Astrocyte (in vitro differentiated cells and primary cell): ENCODE data around the gene POU3F3. TPM values are rescaled to one million over a fixed set of nuclear protein-coding genes. Genes with fewer than 3 reads are reported as not detected.

Experiments
- DNase-seq: peaks from one replicate; pipeline ENCODE4 v3.0.0-alpha.2; 2010; ENCODE audit warnings: low read depth
- FAIRE-seq: peaks from 2 replicates; lab custom pipeline; 2011; peaks lifted over from hg19 to GRCh38; lab: Jason Lieb, UNC
- H2AFZ ChIP-seq: 2 replicates; pipeline ENCODE4 v1.6.0; 2012; ENCODE audit warnings: low read depth, low read length, inconsistent platforms
- H3K27ac ChIP-seq: 2 replicates; pipeline ENCODE4 v1.5.1; 2011; ENCODE audit warnings: low read depth, low read length, inconsistent platforms
- H3K27me3 ChIP-seq: 2 replicates; pipeline ENCODE4 v1.6.0; 2011; ENCODE audit warnings: low read length, inconsistent platforms; ENCODE audit not compliant: insufficient read depth
- H3K36me3 ChIP-seq: 2 replicates; pipeline ENCODE4 v1.5.1; 2011; ENCODE audit warnings: low read length, inconsistent platforms; ENCODE audit not compliant: insufficient read depth
- H3K4me1 ChIP-seq: 2 replicates; pipeline ENCODE4 v1.5.1; 2011; ENCODE audit warnings: low read length, inconsistent platforms; ENCODE audit not compliant: insufficient read depth
- H3K4me2 ChIP-seq: 2 replicates; pipeline ENCODE4 v1.6.0; 2012; ENCODE audit warnings: low read length, inconsistent platforms
- H3K4me3 ChIP-seq: 2 replicates; pipeline ENCODE4 v1.5.1; 2011; ENCODE audit warnings: low read depth, mild to moderate bottlenecking, low read length, inconsistent platforms; ENCODE audit not compliant: insufficient read depth
- H3K79me2 ChIP-seq: 2 replicates; pipeline ENCODE4 v1.6.0; 2012; ENCODE audit warnings: mild to moderate bottlenecking, low read length, inconsistent platforms; ENCODE audit not compliant: insufficient read depth
- H3K9ac ChIP-seq: 2 replicates; pipeline ENCODE4 v1.6.0; 2012; ENCODE audit warnings: mild to moderate bottlenecking, low read length, inconsistent platforms
- H3K9me3 ChIP-seq: 2 replicates; pipeline ENCODE4 v1.5.1; 2012; ENCODE audit warnings: low read depth, mild to moderate bottlenecking, low read length, inconsistent platforms; ENCODE audit not compliant: insufficient read depth
- H4K20me1 ChIP-seq: 2 replicates; pipeline ENCODE4 v1.6.0; 2012; ENCODE audit warnings: low read length, inconsistent platforms; ENCODE audit not compliant: insufficient read depth
- H3K27ac Mint-ChIP-seq: one replicate; pipeline ENCODE4 v1.8.0; 2021; ENCODE audit warnings: mild to moderate bottlenecking, mixed read lengths; ENCODE audit not compliant: unreplicated experiment
- H3K27me3 Mint-ChIP-seq: one replicate; pipeline ENCODE4 v1.8.0; 2021; ENCODE audit warnings: low read depth, mixed read lengths; ENCODE audit not compliant: unreplicated experiment
- H3K36me3 Mint-ChIP-seq: one replicate; pipeline ENCODE4 v1.8.0; 2021; ENCODE audit warnings: low read depth, mixed read lengths; ENCODE audit not compliant: unreplicated experiment
- H3K4me1 Mint-ChIP-seq: one replicate; pipeline ENCODE4 v1.8.0; 2021; ENCODE audit warnings: low read depth, mixed read lengths; ENCODE audit not compliant: unreplicated experiment
- H3K4me3 Mint-ChIP-seq: one replicate; pipeline ENCODE4 v1.8.0; 2021; ENCODE audit warnings: mild to moderate bottlenecking, moderate library complexity, mixed read lengths; ENCODE audit not compliant: unreplicated experiment
- H3K9me3 Mint-ChIP-seq: one replicate; pipeline ENCODE4 v1.8.0; 2021; ENCODE audit warnings: mild to moderate bottlenecking, mixed read lengths; ENCODE audit not compliant: unreplicated experiment
- EZH2 ChIP-seq: IDR thresholded peaks from 2 replicates; pipeline ENCODE4 v1.6.1; 2012; ENCODE audit warnings: mild to moderate bottlenecking, low read length, inconsistent platforms; ENCODE audit not compliant: insufficient read depth
- total RNA-seq: library from RNA; stranded (reverse); gene quantifications from 2 replicates; pipeline ENCODE4 v1.2.1, GENCODE V29; 2021
- TF ChIP-seq, protein P1 (sequence below): IDR thresholded peaks from 2 replicates; pipeline ENCODE4 v1.5.1; 2011; ENCODE audit warnings: low read depth, mild to moderate bottlenecking, inconsistent platforms, low read length, moderate library complexity; ENCODE audit not compliant: insufficient read depth

POU3F3 gene
- total RNA-seq, 1 donor from 2014 or later: 0.09 TPM

DNA sequence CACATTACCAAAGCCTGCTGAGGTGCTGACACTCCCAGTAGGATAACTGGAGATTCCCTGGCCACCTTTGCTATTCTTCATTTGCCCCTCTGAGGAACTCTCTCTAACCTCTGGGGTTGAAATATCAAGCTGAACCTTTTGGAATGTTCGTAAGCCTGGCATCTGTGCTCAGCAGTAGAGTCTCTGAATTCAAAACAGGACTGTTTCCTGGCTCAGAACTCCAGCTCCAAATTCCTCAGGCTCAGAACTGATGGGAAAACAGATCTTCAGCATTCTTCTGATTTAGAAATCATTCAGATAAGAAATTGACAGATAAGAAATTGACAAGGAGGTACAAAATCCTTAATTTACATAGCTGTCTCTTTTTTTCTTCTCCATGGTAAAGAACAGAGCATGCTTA lies 22.2 kb upstream of the POU3F3 start:
- H3K4me3 Mint-ChIP-seq: no peak overlapping the region
- no peak overlapping the region for H3K27ac ChIP-seq
- no peaks in the 10 kb centered on the region for H3K4me1 Mint-ChIP-seq
- H3K27ac Mint-ChIP-seq: no peak overlapping the region
- H3K36me3 Mint-ChIP-seq: no peaks in the 10 kb centered on the region
- FAIRE-seq: no peak
- no peaks in the 10 kb centered on the region for H3K79me2 ChIP-seq
- no peak for DNase-seq
- H2AFZ ChIP-seq: no peak overlapping the region
- TF ChIP-seq EZH2: no peak
- TF ChIP-seq, protein P1, sequence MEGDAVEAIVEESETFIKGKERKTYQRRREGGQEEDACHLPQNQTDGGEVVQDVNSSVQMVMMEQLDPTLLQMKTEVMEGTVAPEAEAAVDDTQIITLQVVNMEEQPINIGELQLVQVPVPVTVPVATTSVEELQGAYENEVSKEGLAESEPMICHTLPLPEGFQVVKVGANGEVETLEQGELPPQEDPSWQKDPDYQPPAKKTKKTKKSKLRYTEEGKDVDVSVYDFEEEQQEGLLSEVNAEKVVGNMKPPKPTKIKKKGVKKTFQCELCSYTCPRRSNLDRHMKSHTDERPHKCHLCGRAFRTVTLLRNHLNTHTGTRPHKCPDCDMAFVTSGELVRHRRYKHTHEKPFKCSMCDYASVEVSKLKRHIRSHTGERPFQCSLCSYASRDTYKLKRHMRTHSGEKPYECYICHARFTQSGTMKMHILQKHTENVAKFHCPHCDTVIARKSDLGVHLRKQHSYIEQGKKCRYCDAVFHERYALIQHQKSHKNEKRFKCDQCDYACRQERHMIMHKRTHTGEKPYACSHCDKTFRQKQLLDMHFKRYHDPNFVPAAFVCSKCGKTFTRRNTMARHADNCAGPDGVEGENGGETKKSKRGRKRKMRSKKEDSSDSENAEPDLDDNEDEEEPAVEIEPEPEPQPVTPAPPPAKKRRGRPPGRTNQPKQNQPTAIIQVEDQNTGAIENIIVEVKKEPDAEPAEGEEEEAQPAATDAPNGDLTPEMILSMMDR: no peak
- no peaks in the 10 kb centered on the region for H3K27me3 ChIP-seq
- H3K4me3 ChIP-seq: no peak overlapping the region
- no peak overlapping the region for H3K4me2 ChIP-seq
- no peak overlapping the region for H3K9ac ChIP-seq
- peaks cover 11% of the 10 kb centered on the region for H3K27me3 Mint-ChIP-seq
- H3K4me1 ChIP-seq: no peaks in the 10 kb centered on the region
- H3K36me3 ChIP-seq: no peaks in the 10 kb centered on the region
- H4K20me1 ChIP-seq: no peaks in the 10 kb centered on the region
- no peaks in the 10 kb centered on the region for H3K9me3 ChIP-seq
- H3K9me3 Mint-ChIP-seq: no peaks in the 10 kb centered on the region

DNA sequence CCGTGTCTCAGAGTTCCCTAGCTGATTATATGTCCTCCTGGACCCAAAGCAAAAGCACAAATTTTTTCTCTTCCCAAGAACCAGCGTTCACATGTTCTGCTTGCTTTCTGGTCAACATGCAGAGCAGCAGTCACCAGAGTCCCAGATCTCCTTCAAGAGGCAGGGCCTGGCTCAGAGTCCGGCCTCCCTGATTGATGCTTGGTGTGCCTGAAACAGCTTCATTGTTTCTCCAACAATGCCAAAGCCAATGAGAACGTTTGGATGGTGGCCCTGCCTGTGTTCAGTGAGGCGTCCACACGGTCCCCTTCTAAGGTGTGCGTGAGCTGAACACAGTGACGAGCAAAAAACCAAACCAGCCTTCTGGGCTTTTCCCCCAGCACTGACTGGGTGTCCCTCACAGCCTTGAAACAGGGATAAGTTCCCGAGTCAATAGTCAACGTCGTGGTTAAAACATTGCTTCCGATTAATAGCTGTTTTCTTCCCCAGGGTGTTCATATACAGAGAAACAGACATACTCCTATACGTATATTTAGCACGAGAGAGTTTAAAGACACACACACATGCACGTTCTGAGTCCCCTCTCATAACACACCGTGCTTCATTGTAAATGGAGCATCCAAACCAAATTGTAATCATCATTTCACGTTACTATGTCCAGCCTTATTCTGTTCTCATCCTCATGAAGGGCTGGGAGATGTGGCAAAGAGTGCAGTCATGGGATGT lies 19.3 kb upstream of the POU3F3 start:
- no peaks in the 10 kb centered on the region for H3K27me3 ChIP-seq
- no peak for FAIRE-seq
- H4K20me1 ChIP-seq: no peaks in the 10 kb centered on the region
- no peaks in the 10 kb centered on the region for H3K9me3 ChIP-seq
- H3K27ac Mint-ChIP-seq: no peak overlapping the region
- no peaks in the 10 kb centered on the region for H3K36me3 ChIP-seq
- H2AFZ ChIP-seq: peak overlapping the region; percentile 32
- H3K27ac ChIP-seq: no peak overlapping the region
- TF ChIP-seq, protein P1: no peak
- TF ChIP-seq EZH2: no peak
- peaks cover 12% of the 10 kb centered on the region for H3K27me3 Mint-ChIP-seq
- H3K4me1 Mint-ChIP-seq: no peaks in the 10 kb centered on the region
- H3K4me2 ChIP-seq: no peak overlapping the region
- H3K79me2 ChIP-seq: peaks cover 15% of the 10 kb centered on the region
- H3K9me3 Mint-ChIP-seq: no peaks in the 10 kb centered on the region
- H3K36me3 Mint-ChIP-seq: no peaks in the 10 kb centered on the region
- no peak overlapping the region for H3K4me3 Mint-ChIP-seq
- no peak overlapping the region for H3K4me3 ChIP-seq
- H3K4me1 ChIP-seq: no peaks in the 10 kb centered on the region
- no peak for DNase-seq
- no peak overlapping the region for H3K9ac ChIP-seq

DNA sequence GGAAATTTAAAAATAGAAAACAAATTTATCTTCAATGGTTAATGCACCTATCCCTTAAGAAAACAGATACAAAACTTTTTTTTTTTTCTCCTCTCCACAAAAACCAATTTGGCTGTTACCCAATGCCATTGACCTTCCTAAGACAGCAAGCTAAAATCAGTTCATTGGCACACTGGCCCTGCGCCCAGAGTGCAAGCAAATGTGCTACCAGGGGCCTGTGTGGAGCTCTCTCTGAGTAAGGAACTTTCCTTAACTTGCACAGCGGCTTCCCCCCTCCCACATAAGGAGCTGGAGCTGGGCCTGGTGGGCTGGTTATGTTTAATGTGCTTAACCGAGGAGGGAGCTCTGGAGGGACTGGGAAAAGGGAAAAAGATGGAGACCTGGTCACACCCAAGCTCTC lies 17.6 kb upstream of the POU3F3 start:
- peaks cover 21% of the 10 kb centered on the region for H3K79me2 ChIP-seq
- Mint-ChIP-seq H3K4me3 (no peak overlapping the region), H3K9me3 (no peaks in the 10 kb centered on the region), H3K36me3 (no peaks in the 10 kb centered on the region), H3K4me1 (no peaks in the 10 kb centered on the region), H3K27ac (no peak overlapping the region), H3K27me3 (peaks cover 18% of the 10 kb centered on the region)
- peak overlapping the region; percentile 20 for H3K4me2 ChIP-seq
- H4K20me1 ChIP-seq: no peaks in the 10 kb centered on the region
- H2AFZ ChIP-seq: no peak overlapping the region
- TF ChIP-seq EZH2: no peak
- TF ChIP-seq, protein P1: no peak
- no peak overlapping the region for H3K4me3 ChIP-seq
- H3K36me3 ChIP-seq: no peaks in the 10 kb centered on the region
- no peaks in the 10 kb centered on the region for H3K27me3 ChIP-seq
- H3K9me3 ChIP-seq: no peaks in the 10 kb centered on the region
- FAIRE-seq (no peak), DNase-seq (no peak)
- no peak overlapping the region for H3K27ac ChIP-seq
- no peak overlapping the region for H3K9ac ChIP-seq
- no peaks in the 10 kb centered on the region for H3K4me1 ChIP-seq
